ENCODE data around the gene CREB5.

DNA sequence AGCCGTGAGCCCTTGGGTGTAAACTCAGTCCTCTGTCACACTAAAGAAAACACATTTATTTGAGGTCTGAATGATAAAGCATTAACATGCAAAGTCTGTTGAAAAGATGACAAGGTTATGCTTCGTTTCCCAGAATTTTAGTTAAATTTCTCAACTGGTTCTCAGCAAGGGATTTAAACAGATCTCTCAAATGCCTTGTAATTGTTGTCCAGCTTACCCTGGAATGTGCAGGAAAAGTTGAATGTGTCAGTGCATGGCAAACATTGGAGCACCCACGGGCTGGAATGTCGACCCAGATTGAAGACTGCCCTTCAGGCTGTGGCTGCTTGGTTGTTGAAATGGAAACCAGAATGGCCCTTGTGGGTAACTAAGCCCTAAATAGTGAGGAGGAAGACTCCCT, 354.0 kb downstream of the CREB5 start:
- TF ChIP-seq CTCF (IDR thresholded peaks at IDR 0.05) (no peak), POLR2A (IDR thresholded peaks at IDR 0.05) (no peak)
